GM12872 (cell line): Measurements from ENCODE around the gene TUBGCP6.
A peak's percentile ranks its signal among the peaks of the same experiment; 100 is the strongest.

Experiments
- CTCF ChIP-seq: IDR thresholded peaks from 3 replicates; pipeline ENCODE4 v1.5.1; 2011; ENCODE audit warnings: low read depth, mild to moderate bottlenecking, low read length, moderate library complexity; ENCODE audit not compliant: insufficient read depth

Gene TUBGCP6

GRCh38 chr22:50209893-50210292 lies 34.9 kb downstream of the TUBGCP6 start:
- TF ChIP-seq CTCF, result peak; percentile 91

GRCh38 chr22:50208939-50209892 lies 35.6 kb downstream of the TUBGCP6 start:
- no peak for TF ChIP-seq CTCF

- no peak for TF ChIP-seq CTCF
These were observed 36.3 kb downstream of the TUBGCP6 start for GRCh38 chr22:50208430-50208938.

- no peak for TF ChIP-seq CTCF
These were observed 37.3 kb downstream of the TUBGCP6 start for GRCh38 chr22:50207383-50208140.

- peak; percentile 49; the same call in 2 of the 3 replicates for TF ChIP-seq CTCF
These were observed 38.2 kb downstream of the TUBGCP6 start for GRCh38 chr22:50206599-50206998.

GRCh38 chr22:50205781-50206569 lies 38.8 kb downstream of the TUBGCP6 start:
- no peak for TF ChIP-seq CTCF
